ENCODE measurements around the gene PHRF1. TPM values are rescaled to one million over a fixed set of nuclear protein-coding genes. Genes with fewer than 3 reads are reported as not detected.

Gene PHRF1
- total RNA-seq, 1 donor from 2014 or later, result 21.1 TPM

- no peaks in the 10 kb centered on the region for H3K27me3 ChIP-seq (ENCODE audit: control insufficient read depth, insufficient read depth, low read length)
- FAIRE-seq, result no peak
- H3K4me3 ChIP-seq (ENCODE audit: low read depth, low read length), result no peak overlapping the region
- no peak for DNase-seq (ENCODE audit: low read depth)
- peaks cover 7% of the 10 kb centered on the region for H3K36me3 ChIP-seq (ENCODE audit: control insufficient read depth, insufficient read depth, low read length)
- no peak for TF ChIP-seq CTCF (IDR thresholded peaks at IDR 0.05; ENCODE audit: insufficient read depth, low read length, severe bottlenecking)
These were observed 42.8 kb downstream of the PHRF1 start for GRCh38 chr11:618856-619627.

GRCh38 chr11:619628-620050 lies 43.4 kb downstream of the PHRF1 start:
- Histone ChIP-seq H3K36me3 (ENCODE audit: control insufficient read depth, insufficient read depth, low read length) (peaks cover 5% of the 10 kb centered on the region), H3K4me3 (ENCODE audit: low read depth, low read length) (no peak overlapping the region), H3K27me3 (ENCODE audit: control insufficient read depth, insufficient read depth, low read length) (no peaks in the 10 kb centered on the region)
- TF ChIP-seq CTCF (IDR thresholded peaks at IDR 0.05; ENCODE audit: insufficient read depth, low read length, severe bottlenecking), result no peak
- FAIRE-seq, result no peak
- DNase-seq (ENCODE audit: low read depth), result no peak

GRCh38 chr11:620201-620600 lies 43.9 kb downstream of the PHRF1 start:
- no peak for DNase-seq (ENCODE audit: low read depth)
- Histone ChIP-seq H3K27me3 (ENCODE audit: control insufficient read depth, insufficient read depth, low read length) (no peaks in the 10 kb centered on the region), H3K36me3 (ENCODE audit: control insufficient read depth, insufficient read depth, low read length) (peaks cover 5% of the 10 kb centered on the region), H3K4me3 (ENCODE audit: low read depth, low read length) (no peak overlapping the region)
- FAIRE-seq, result no peak
- TF ChIP-seq CTCF (IDR thresholded peaks at IDR 0.05; ENCODE audit: insufficient read depth, low read length, severe bottlenecking), result no peak

- Histone ChIP-seq H3K36me3 (ENCODE audit: control insufficient read depth, insufficient read depth, low read length) (peaks cover 5% of the 10 kb centered on the region), H3K27me3 (ENCODE audit: control insufficient read depth, insufficient read depth, low read length) (no peaks in the 10 kb centered on the region), H3K4me3 (ENCODE audit: low read depth, low read length) (no peak overlapping the region)
- no peak for FAIRE-seq
- no peak for DNase-seq (ENCODE audit: low read depth)
- no peak for TF ChIP-seq CTCF (IDR thresholded peaks at IDR 0.05; ENCODE audit: insufficient read depth, low read length, severe bottlenecking)
These were observed 44.9 kb downstream of the PHRF1 start for GRCh38 chr11:620935-621814.

- H3K27me3 ChIP-seq (ENCODE audit: control insufficient read depth, insufficient read depth, low read length), result peaks cover 4% of the 10 kb centered on the region
- peaks cover 5% of the 10 kb centered on the region for H3K36me3 ChIP-seq (ENCODE audit: control insufficient read depth, insufficient read depth, low read length)
- FAIRE-seq, result no peak
- H3K4me3 ChIP-seq (ENCODE audit: low read depth, low read length), result no peak overlapping the region
- no peak for DNase-seq (ENCODE audit: low read depth)
- no peak for TF ChIP-seq CTCF (IDR thresholded peaks at IDR 0.05; ENCODE audit: insufficient read depth, low read length, severe bottlenecking)
These were observed 45.6 kb downstream of the PHRF1 start for GRCh38 chr11:621838-622237.
